GM10248 (cell line): Measurements from ENCODE around the gene GRK6.
A peak's percentile ranks its signal among the peaks of the same experiment; 100 is the strongest.

Source experiments
- CTCF ChIA-PET: fragments of 300-600 bp; sonication (Branson Sonifier 250); formaldehyde crosslinking; extraction: SDS; loops from one replicate; lab custom pipeline; 2021; ENCODE audit warnings: antibody characterized with exemption; lab: Yijun Ruan, JAX
- POLR2A ChIA-PET: fragments of 350-650 bp; sonication (Branson Sonifier 250); formaldehyde crosslinking; extraction: SDS; loops from one replicate; lab custom pipeline; 2020; ENCODE audit warnings: antibody characterized with exemption; lab: Yijun Ruan, JAX
- DNase-seq: peaks from one replicate; pipeline ENCODE4 v3.0.0; 2012; ENCODE audit errors: extremely low spot score
- CTCF ChIP-seq: IDR thresholded peaks from 2 replicates; pipeline ENCODE4 v1.5.1; 2012; ENCODE audit warnings: mild to moderate bottlenecking, low read depth; ENCODE audit errors: extremely low read depth, missing control alignments, control extremely low read depth

The GRK6 gene

DNA sequence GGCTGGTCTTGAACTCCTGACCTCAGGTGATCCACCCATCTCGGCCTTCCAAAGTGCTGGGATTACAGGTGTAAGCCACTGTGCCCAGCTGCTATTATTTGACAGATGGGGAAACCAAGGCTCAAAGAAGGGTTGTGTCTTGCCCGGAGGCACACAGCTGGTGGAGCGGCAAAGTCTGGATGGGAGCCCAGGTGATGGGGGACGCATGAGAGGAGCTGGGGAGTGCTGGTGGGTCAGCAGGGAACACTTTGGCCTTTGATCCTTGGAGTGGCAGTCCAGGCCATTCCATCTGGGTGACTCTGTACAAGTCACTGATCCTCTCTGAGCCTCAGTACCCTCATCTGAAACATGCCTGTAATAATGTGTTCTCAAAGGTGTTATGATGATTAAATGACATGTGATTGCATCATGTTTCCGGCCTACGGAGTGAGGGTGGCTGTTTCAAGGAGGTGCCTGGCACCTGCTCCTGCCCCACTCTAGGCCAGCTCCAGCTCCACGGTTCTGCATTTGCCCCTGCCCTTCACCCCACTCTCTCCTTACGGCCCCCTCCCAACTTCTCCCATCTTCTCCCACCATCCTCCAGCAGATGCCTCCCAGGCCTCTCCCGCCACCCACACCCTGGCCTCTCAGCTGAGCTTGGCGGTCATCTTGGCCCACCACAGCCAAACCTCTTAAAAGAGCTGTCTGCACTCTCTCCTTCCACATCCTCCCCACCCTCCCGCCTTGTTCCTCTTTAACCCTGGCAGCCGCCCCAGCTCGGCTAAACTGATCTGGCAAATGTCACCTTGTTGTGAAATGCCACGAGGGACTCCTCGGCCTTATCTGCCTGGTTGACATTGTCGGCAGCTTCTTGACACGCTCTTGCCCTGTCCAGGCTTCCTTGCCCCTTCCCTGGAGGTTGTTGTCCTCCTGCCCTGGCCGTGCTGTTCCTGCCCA, 52.5 kb downstream of the GRK6 start:
- peak; percentile 35 for DNase-seq
- CTCF ChIA-PET, result interaction anchor here (0.7 to 7.1 kb wide), 14 partner anchors 8 to 161 kb away, joined by 3 to 59 read pairs (median 7); partner anchors contain the start of genes LMAN2 and PDLIM7
- POLR2A ChIA-PET, result interaction anchor here (0.6 kb wide), 1 partner anchor 8 kb away, joined by 6 read pairs; no protein-coding TSS in a partner anchor

GRCh38 chr5:177479774-177480173, 53.3 kb downstream of the GRK6 start:
- no peak for DNase-seq
- POLR2A ChIA-PET, result no interaction called here
- no peak for TF ChIP-seq CTCF
- CTCF ChIA-PET, result interaction anchor here (0.9 to 7.1 kb wide), 9 partner anchors 11 to 162 kb away, joined by 3 to 59 read pairs (median 9); partner anchors contain the start of gene PDLIM7

More for the DNA sequence above, 52.5 kb downstream of the GRK6 start:
- no peak for TF ChIP-seq CTCF

- no peak for TF ChIP-seq CTCF
- CTCF ChIA-PET, result no interaction called here
- POLR2A ChIA-PET, result interaction anchor here (0.7 kb wide), 1 partner anchor 13 kb away, joined by 5 read pairs; no protein-coding TSS in a partner anchor
- DNase-seq, result no peak
Observed at GRCh38 chr5:177482359-177482795, 55.9 kb downstream of the GRK6 start.

DNA sequence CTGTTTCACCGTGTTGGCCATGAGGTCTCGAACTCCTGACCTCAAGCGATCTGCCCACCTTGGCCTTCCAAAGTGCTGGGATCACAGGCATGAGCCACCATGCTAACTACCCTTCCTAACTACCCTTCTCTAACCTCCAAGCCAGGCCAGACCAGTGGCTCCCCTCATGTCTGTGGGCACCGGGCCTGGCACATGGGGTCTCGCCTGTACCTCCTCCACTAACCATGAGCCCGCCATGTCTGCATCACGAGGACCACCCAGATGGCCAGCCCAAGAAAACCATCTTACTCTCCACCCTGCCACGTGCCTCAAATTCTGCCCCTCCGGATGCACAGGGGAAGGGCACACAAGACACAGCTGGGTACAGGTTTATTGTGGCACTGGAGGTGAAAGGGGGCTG, 56.6 kb downstream of the GRK6 start:
- ChIA-PET POLR2A (interaction anchor here (0.7 kb wide), 1 partner anchor 12 kb away, joined by 5 read pairs; no protein-coding TSS in a partner anchor), CTCF (no interaction called here)
- DNase-seq, result no peak
- TF ChIP-seq CTCF, result no peak

- POLR2A ChIA-PET, result no interaction called here
Observed at GRCh38 chr5:177483994-177484901, 57.8 kb downstream of the GRK6 start.

More at GRCh38 chr5:177483994-177484901, 57.8 kb downstream of the GRK6 start:
- DNase-seq, result no peak
- CTCF ChIA-PET, result no interaction called here
- TF ChIP-seq CTCF, result no peak
